ENCODE measurements around the gene HOXD11.

- no peak for TF ChIP-seq POLR2A (IDR thresholded peaks at IDR 0.05; ENCODE audit: low read depth, low read length)
- TF ChIP-seq POLR2AphosphoS5 (IDR thresholded peaks at IDR 0.05; ENCODE audit: low read depth, low read length) = no peak
- TF ChIP-seq TAF1 (IDR thresholded peaks at IDR 0.05; ENCODE audit: borderline replicate concordance, low read depth, low read length) = no peak
Observed at GRCh38 chr2:176085861-176086771, 21.0 kb upstream of the HOXD11 start.

All from GM12892 (cell line).